ENCODE data around the gene ANKRD23.

DNA sequence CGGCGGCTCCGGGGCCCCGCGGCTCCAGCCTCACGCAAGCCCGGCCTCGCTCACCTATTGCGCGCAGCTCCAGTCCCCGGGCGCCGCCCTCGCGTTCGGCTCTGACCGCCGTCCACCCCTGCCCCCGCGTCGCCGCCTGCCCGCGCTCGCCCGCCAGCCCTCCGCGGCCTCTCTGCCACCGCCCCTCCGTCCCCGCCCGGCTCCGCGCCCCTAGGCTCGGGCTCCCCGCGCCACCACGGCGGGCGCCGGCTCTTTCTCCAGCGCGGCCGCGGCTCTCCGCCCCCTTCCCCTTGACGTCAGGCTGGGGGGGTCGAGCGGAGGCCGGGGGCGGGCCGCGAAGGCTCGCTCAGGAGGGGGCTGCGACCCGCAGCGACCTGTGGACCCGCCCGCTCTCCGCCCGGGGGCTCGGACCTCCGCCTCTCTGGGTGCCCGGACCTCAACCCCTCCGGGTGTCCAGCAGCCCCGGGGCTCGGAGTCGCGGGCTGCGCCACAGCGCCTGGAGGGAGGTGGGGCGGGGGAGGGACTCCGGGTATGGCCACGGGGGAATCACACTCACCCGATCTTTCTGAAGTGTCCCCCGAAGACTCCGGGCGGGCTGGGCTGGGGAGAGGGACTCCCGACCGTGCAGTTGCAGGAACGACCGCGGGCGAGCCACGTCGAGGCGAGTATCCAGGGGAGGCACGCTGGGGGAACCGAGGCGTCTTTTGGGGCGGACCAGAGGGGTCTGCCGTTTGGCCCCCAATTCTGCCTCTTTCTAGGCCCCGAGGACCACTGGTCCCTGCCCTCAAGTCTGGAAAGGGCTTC lies 26.2 kb upstream of the ANKRD23 start, which contains the start of gene SEMA4C:
- TF ChIP-seq, protein P1, sequence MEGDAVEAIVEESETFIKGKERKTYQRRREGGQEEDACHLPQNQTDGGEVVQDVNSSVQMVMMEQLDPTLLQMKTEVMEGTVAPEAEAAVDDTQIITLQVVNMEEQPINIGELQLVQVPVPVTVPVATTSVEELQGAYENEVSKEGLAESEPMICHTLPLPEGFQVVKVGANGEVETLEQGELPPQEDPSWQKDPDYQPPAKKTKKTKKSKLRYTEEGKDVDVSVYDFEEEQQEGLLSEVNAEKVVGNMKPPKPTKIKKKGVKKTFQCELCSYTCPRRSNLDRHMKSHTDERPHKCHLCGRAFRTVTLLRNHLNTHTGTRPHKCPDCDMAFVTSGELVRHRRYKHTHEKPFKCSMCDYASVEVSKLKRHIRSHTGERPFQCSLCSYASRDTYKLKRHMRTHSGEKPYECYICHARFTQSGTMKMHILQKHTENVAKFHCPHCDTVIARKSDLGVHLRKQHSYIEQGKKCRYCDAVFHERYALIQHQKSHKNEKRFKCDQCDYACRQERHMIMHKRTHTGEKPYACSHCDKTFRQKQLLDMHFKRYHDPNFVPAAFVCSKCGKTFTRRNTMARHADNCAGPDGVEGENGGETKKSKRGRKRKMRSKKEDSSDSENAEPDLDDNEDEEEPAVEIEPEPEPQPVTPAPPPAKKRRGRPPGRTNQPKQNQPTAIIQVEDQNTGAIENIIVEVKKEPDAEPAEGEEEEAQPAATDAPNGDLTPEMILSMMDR (conservative IDR thresholded peaks at IDR 0.05 in 1 of 2, IDR thresholded peaks at IDR 0.05 in 1 of 2; ENCODE audit: extremely low read depth in 1 of 2, insufficient read depth in 1 of 2, low read depth in 1 of 2, low read length in 2 of 2) = no peak
- no peak for TF ChIP-seq EZH2 (IDR thresholded peaks at IDR 0.05; ENCODE audit: borderline replicate concordance, low read length)

Measured in mammary epithelial cell (primary cell).